B cell (primary cell): ENCODE data around the gene VAMP8.

ENCODE experiments used
- CTCF ChIP-seq: fragments of 200-600 bp; IDR thresholded peaks from one replicate; pipeline ENCODE4 v1.8.0; 2022; ENCODE audit warnings: antibody characterized with exemption, mild to moderate bottlenecking
- EZH2 ChIP-seq: IDR thresholded peaks from 2 replicates; pipeline ENCODE4 v1.6.1; 2012; ENCODE audit warnings: borderline replicate concordance, low read depth, mild to moderate bottlenecking, moderate library complexity, low read length; ENCODE audit not compliant: insufficient read depth, poor library complexity, severe bottlenecking

GRCh38 chr2:85590950-85591349 lies 13.6 kb downstream of the VAMP8 start:
- TF ChIP-seq CTCF (no peak), EZH2 (no peak)
